Astrocyte (in vitro differentiated cells and primary cell): ENCODE measurements around the gene PPARG.

Source experiments
- CTCF ChIP-seq: IDR thresholded peaks from 2 replicates; pipeline ENCODE4 v1.5.1; 2011; ENCODE audit warnings: low read depth, mild to moderate bottlenecking, inconsistent platforms, low read length, moderate library complexity; ENCODE audit not compliant: insufficient read depth
- EZH2 ChIP-seq: IDR thresholded peaks from 2 replicates; pipeline ENCODE4 v1.6.1; 2012; ENCODE audit warnings: mild to moderate bottlenecking, low read length, inconsistent platforms; ENCODE audit not compliant: insufficient read depth

GRCh38 chr3:12334786-12335185 lies 45.9 kb downstream of the PPARG start:
- TF ChIP-seq CTCF (no peak), EZH2 (no peak)
